ENCODE data around the gene KDSR.
"Not testable (repeated sequence)": the region's sequence is repeated elsewhere in the genome, so short reads cannot be mapped to it uniquely, and the experiment has no call there.

The KDSR gene

GRCh38 chr18:63378919-63379638 lies 12.1 kb upstream of the KDSR start:
- Histone ChIP-seq H3K4me1 (ENCODE audit: insufficient read depth, low read length) (0 out of 2 replicates have a peak, but pooled peaks cover 4% of the 10 kb centered on the region), H3K9ac (ENCODE audit: low read depth, low read length) (no peak overlapping the region), H3K9me3 (ENCODE audit: control insufficient read depth, insufficient read depth, low read length) (peaks cover 3% of the 10 kb centered on the region; the same call in 1 of the 2 replicates), H3K36me3 (ENCODE audit: insufficient read depth, low read length) (no peaks in the 10 kb centered on the region)

GRCh38 chr18:63377275-63377980 lies 10.4 kb upstream of the KDSR start:
- H3K36me3 ChIP-seq (ENCODE audit: insufficient read depth, low read length), result no peaks in the 10 kb centered on the region
- H3K9me3 ChIP-seq (ENCODE audit: control insufficient read depth, insufficient read depth, low read length), result peaks cover 3% of the 10 kb centered on the region; the same call in 1 of the 2 replicates
- H3K4me1 ChIP-seq (ENCODE audit: insufficient read depth, low read length), result 0 out of 2 replicates have a peak, but pooled peaks cover 4% of the 10 kb centered on the region
- no peak overlapping the region for H3K9ac ChIP-seq (ENCODE audit: low read depth, low read length)

- peaks cover 3% of the 10 kb centered on the region; the same call in 1 of the 2 replicates for H3K9me3 ChIP-seq (ENCODE audit: control insufficient read depth, insufficient read depth, low read length)
- H3K4me1 ChIP-seq (ENCODE audit: insufficient read depth, low read length), result 0 out of 2 replicates have a peak, but pooled peaks cover 4% of the 10 kb centered on the region
- no peaks in the 10 kb centered on the region for H3K36me3 ChIP-seq (ENCODE audit: insufficient read depth, low read length)
- no peak overlapping the region for H3K9ac ChIP-seq (ENCODE audit: low read depth, low read length)
Measured at GRCh38 chr18:63376538-63376937, 9.5 kb upstream of the KDSR start.

GRCh38 chr18:63374540-63374939 lies 7.5 kb upstream of the KDSR start:
- H3K4me1 ChIP-seq (ENCODE audit: insufficient read depth, low read length), result 0 out of 2 replicates have a peak, but pooled peaks cover 4% of the 10 kb centered on the region
- peaks cover 3% of the 10 kb centered on the region; the same call in 1 of the 2 replicates for H3K9me3 ChIP-seq (ENCODE audit: control insufficient read depth, insufficient read depth, low read length)
- H3K9ac ChIP-seq (ENCODE audit: low read depth, low read length), result no peak overlapping the region
- H3K36me3 ChIP-seq (ENCODE audit: insufficient read depth, low read length), result no peaks in the 10 kb centered on the region

DNA sequence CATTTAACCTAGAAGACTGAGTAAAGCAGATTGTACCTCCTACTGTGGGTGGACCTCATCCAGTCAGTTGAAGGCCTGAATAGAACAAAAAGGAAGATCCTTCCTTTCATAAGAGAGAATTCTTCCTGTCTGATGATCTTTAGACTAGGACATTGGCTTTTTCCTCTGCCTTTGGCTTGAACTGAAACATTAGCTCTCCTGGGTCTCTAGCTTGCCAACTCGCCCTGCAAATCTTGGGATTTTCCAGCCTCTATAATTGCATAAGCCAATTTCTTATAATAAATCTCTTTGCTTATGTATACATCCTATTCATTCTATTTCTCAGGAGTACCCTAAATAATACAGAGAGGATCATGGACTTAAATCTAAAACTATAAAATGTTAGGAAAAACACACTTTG lies 6.2 kb upstream of the KDSR start:
- Histone ChIP-seq H3K9me3 (ENCODE audit: control insufficient read depth, insufficient read depth, low read length) (peaks cover 3% of the 10 kb centered on the region; the same call in 1 of the 2 replicates), H3K36me3 (ENCODE audit: insufficient read depth, low read length) (no peaks in the 10 kb centered on the region), H3K9ac (ENCODE audit: low read depth, low read length) (no peak overlapping the region), H3K4me1 (ENCODE audit: insufficient read depth, low read length) (no peaks in the 10 kb centered on the region)

DNA sequence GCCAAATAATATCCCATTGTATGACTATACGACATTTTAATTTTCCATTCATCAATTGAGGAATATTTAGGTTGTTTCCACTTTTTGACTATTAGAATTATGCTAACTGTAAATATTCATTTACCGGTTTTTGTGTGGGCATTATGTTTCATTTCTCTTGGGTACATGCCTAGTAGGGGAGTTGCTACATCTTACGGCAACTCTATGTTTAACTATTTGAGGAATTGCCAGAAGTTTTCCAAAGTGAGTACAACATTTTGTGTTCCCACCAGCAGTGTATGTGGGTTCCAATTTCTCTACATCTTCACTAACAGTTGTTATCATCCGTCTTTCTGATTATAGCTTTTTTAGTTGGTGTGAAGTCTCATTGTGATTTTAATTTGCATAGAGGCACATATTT lies 1.6 kb upstream of the KDSR start:
- no peak overlapping the region for H3K9ac ChIP-seq (ENCODE audit: low read depth, low read length)
- H3K4me1 ChIP-seq (ENCODE audit: insufficient read depth, low read length), result no peaks in the 10 kb centered on the region
- H3K36me3 ChIP-seq (ENCODE audit: insufficient read depth, low read length), result no peaks in the 10 kb centered on the region
- H3K9me3 ChIP-seq (ENCODE audit: control insufficient read depth, insufficient read depth, low read length), result no peaks in the 10 kb centered on the region

DNA sequence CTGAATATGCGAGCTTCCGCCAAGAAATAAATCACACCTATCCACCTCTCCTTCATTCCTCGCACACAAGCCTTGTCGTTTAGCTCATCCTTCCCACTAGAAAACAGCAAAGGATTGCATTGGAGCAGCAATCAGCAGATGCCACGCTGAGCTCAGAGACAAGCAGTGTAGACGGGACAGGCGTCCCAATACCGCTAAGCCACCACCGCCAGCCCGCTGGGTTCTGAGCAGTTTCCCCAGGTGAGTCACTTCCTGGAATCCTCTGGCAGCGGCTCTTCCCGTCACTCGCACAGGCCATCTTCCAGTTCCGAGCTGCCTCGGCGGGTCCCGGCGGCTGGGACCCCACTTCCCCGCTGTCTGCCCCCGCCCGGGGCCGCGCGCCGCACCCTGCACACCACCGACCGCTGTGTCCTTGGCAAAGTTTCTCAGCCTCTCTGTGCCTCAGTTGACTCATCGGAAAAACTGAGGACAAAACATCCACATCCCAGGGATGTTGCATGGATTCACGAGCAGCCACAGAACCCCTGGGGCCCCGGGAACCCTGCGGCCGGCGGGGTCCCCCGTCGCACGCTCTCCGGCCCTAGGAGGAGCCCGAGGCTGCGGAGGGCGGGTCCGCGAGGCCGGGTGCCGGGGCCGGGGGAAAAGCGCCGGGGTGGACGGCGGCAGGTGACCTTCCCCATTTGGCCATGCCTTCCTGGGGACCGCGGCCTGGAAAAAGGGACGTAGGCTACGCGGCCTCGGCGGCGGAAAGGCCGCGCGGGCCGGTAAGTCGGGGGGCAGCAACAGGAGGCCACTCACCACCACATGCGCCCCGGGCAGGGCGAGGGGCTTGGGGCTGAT lies 573 bp downstream of the KDSR start:
- Histone ChIP-seq H3K9ac (ENCODE audit: low read depth, low read length) (peak overlapping the region; percentile 89), H3K9me3 (ENCODE audit: control insufficient read depth, insufficient read depth, low read length) (no peaks in the 10 kb centered on the region), H3K4me1 (ENCODE audit: insufficient read depth, low read length) (no peaks in the 10 kb centered on the region), H3K36me3 (ENCODE audit: insufficient read depth, low read length) (peaks cover 10% of the 10 kb centered on the region; the same call in 1 of the 2 replicates)

- H3K4me1 ChIP-seq (ENCODE audit: insufficient read depth, low read length), result no peaks in the 10 kb centered on the region
- peaks cover 15% of the 10 kb centered on the region; the same call in 1 of the 2 replicates for H3K36me3 ChIP-seq (ENCODE audit: insufficient read depth, low read length)
- H3K9ac ChIP-seq (ENCODE audit: low read depth, low read length), result peak overlapping the region; percentile 89
- no peaks in the 10 kb centered on the region for H3K9me3 ChIP-seq (ENCODE audit: control insufficient read depth, insufficient read depth, low read length)
Measured at GRCh38 chr18:63365876-63366212, 1.2 kb downstream of the KDSR start.

DNA sequence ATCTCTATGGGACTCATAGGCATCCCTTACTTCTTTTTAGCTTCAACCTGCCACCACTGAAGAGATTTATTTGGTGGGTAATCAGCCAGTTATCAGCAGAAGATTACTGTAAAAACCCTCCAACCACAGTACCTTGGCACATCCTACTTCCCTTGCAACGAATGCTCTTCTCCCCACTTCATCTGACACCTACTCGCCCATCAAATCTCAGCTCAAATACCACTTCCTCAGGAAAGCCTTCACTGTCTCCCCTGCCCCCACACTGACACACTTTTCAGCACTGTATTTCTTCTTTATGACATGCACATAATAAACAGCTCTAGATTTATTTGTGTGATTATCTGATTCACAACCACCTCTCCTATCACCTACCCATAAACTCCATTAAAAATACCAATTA lies 3.1 kb downstream of the KDSR start:
- H3K9ac ChIP-seq (ENCODE audit: low read depth, low read length), result no peak overlapping the region
- H3K4me1 ChIP-seq (ENCODE audit: insufficient read depth, low read length), result no peaks in the 10 kb centered on the region

DNA sequence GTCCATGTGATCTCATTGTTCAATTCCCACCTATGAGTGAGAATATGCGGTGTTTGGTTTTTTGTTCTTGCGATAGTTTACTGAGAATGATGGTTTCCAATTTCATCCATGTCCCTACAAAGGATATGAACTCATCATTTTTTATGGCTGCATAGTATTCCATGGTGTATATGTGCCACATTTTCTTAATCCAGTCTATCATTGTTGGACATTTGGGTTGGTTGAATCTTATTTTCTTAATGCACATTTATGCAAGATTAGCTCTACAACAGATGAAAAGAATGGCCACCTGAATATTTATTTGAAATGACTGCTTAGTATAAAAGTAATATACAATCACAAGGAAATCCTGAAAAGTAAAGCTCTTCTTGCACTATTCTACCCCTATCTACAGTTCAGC lies 3.6 kb downstream of the KDSR start:
- peaks cover 15% of the 10 kb centered on the region; the same call in 1 of the 2 replicates for H3K36me3 ChIP-seq (ENCODE audit: insufficient read depth, low read length)
- H3K9me3 ChIP-seq (ENCODE audit: control insufficient read depth, insufficient read depth, low read length), result not testable (repeated sequence)

More for the DNA sequence above, 3.1 kb downstream of the KDSR start:
- Histone ChIP-seq H3K36me3 (ENCODE audit: insufficient read depth, low read length) (peaks cover 15% of the 10 kb centered on the region; the same call in 1 of the 2 replicates), H3K9me3 (ENCODE audit: control insufficient read depth, insufficient read depth, low read length) (no peaks in the 10 kb centered on the region)

DNA sequence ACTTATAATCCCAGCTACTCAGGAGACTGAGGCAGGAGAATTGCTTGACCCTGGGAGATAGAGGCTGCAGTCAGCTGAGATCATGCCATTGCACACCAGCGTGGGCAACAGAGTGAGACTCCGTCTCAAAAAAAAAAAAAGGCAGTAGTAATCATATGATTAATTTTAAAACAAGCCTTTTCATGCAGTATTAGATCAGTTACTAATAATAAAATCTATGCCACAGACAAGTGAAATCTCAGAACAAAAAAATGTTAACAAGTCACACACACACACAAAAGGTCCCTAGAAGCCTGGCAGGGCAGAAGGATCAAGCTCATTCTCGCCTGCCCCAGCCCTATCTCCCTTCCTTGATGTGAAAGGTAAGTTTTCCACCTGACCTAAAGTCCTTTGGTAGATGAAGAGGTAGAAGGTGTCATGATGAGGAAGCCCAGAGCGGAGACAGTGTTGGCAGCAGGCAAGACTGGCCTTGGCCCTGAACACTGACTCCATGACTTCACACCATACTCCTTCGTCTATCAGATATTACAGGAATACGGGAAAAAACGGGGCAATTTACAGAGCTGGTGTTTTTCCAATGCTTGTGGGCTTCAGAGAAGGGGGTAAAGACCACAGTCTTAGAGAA lies 10.6 kb downstream of the KDSR start:
- Histone ChIP-seq H3K9me3 (ENCODE audit: control insufficient read depth, insufficient read depth, low read length) (no peaks in the 10 kb centered on the region), H3K4me1 (ENCODE audit: insufficient read depth, low read length) (no peaks in the 10 kb centered on the region), H3K36me3 (ENCODE audit: insufficient read depth, low read length) (peaks cover 26% of the 10 kb centered on the region), H3K9ac (ENCODE audit: low read depth, low read length) (no peak overlapping the region)

More for the DNA sequence above, 3.6 kb downstream of the KDSR start:
- H3K9ac ChIP-seq (ENCODE audit: low read depth, low read length); H3K4me1 ChIP-seq (ENCODE audit: insufficient read depth, low read length): not testable (repeated sequence)

DNA sequence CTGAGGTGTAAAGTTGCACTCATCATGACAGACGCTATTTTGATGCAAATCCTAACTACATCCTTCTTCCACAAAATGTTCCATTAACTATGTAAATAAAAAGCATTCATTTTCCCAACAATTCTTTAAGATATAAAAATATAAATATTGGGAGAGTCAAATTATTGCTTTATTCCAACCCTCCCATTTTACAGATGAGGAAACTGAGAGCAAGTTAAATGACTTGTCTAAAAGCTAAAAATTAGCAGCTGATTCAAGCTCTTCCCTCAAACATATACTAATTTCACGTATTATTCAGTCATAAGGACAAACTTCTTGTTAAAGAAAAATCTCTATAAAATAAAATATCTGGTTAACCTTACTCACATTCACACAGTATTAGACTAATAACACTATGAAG lies 16.8 kb downstream of the KDSR start:
- H3K36me3 ChIP-seq (ENCODE audit: insufficient read depth, low read length), result peaks cover 35% of the 10 kb centered on the region
- no peak overlapping the region for H3K9ac ChIP-seq (ENCODE audit: low read depth, low read length)
- H3K4me1 ChIP-seq (ENCODE audit: insufficient read depth, low read length), result no peaks in the 10 kb centered on the region
- no peaks in the 10 kb centered on the region for H3K9me3 ChIP-seq (ENCODE audit: control insufficient read depth, insufficient read depth, low read length)

DNA sequence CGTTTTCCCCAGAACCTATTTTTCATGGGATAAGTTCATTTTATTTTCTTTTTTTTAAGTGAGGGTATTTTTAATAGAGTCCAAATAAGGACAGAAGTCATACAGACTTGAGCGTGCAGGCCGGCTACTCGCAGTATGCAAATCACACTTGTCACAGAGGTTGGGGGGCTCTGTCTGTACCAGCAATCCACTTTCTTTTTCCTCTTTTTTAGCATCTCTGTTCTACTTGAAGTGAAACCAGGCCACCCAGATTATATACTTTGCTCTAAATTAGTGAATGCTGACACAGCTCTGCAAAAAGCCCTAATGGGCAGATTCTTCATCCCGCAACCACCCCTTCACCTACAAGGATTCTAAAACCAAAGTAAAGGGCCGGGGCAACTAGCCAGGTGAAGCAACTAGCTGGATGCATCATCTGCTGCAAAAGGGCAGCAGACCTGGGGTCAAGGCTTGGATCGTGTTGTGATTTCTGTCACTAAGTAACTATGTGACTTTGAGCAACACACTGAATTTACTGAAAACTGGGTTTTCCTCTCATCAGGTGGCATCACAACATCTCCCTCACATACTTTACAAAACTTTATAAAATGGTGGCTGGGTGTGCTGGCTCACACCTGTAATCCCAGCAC lies 18.4 kb downstream of the KDSR start:
- Histone ChIP-seq H3K4me1 (ENCODE audit: insufficient read depth, low read length) (no peaks in the 10 kb centered on the region), H3K9me3 (ENCODE audit: control insufficient read depth, insufficient read depth, low read length) (no peaks in the 10 kb centered on the region), H3K36me3 (ENCODE audit: insufficient read depth, low read length) (peaks cover 23% of the 10 kb centered on the region), H3K9ac (ENCODE audit: low read depth, low read length) (no peak overlapping the region)

Data from ES-I3 (cell line).